Fibroblast of lung (primary cell): ENCODE data around the gene TBC1D21. TPM values are rescaled to one million over a fixed set of nuclear protein-coding genes. Genes with fewer than 3 reads are reported as not detected.

Source experiments
- DNase-seq, 2 donors: peaks; one replicate each; pipeline versions ENCODE4 v3.0.0 to v3.0.0-alpha.2; 2010; ENCODE audit warnings: low read depth in 2 of 2
- H2AFZ ChIP-seq: 2 replicates; pipeline ENCODE4 v1.5.1; 2012; ENCODE audit warnings: low read length, control low read depth, inconsistent platforms
- H3K27ac ChIP-seq: 2 replicates; pipeline ENCODE4 v1.5.1; 2011; ENCODE audit warnings: low read length, control low read depth; ENCODE audit not compliant: insufficient read depth
- H3K27me3 ChIP-seq: 2 replicates; pipeline ENCODE4 v1.5.1; 2011; ENCODE audit warnings: mild to moderate bottlenecking, low read length; ENCODE audit not compliant: control insufficient read depth, insufficient read depth
- H3K36me3 ChIP-seq: 2 replicates; pipeline ENCODE4 v1.5.1; 2011; ENCODE audit warnings: low read length; ENCODE audit not compliant: control insufficient read depth, insufficient read depth
- H3K4me1 ChIP-seq: 2 replicates; pipeline ENCODE4 v1.5.1; 2011; ENCODE audit warnings: low read length; ENCODE audit not compliant: control insufficient read depth, insufficient read depth; ENCODE audit errors: extremely low read depth
- H3K4me2 ChIP-seq: 2 replicates; pipeline ENCODE4 v1.5.1; 2011; ENCODE audit warnings: low read length, control low read depth; ENCODE audit not compliant: insufficient read depth; ENCODE audit errors: extremely low read depth
- H3K4me3 ChIP-seq, 4 experiments: fragments of 200-600 bp in 1 of 4; sonication (generic) in 1 of 4; replicated peaks in 1 of 4; 2 replicates each; pipeline ENCODE4 v1.5.1; 2011 to 2016; ENCODE audit warnings: low read length in 4 of 4, low read depth in 3 of 4, mild to moderate bottlenecking in 3 of 4, control low read depth in 2 of 4, inconsistent platforms in 1 of 4, mixed read lengths in 1 of 4; ENCODE audit not compliant: insufficient read depth in 1 of 4; ENCODE audit errors: control extremely low read depth in 1 of 4
- H3K79me2 ChIP-seq: 2 replicates; pipeline ENCODE4 v1.5.1; 2012; ENCODE audit warnings: mild to moderate bottlenecking, low read length, inconsistent platforms; ENCODE audit not compliant: control insufficient read depth, insufficient read depth
- H3K9ac ChIP-seq: 2 replicates; pipeline ENCODE4 v1.5.1; 2011; ENCODE audit warnings: mild to moderate bottlenecking, low read length, control low read depth; ENCODE audit not compliant: insufficient read depth
- H3K9me3 ChIP-seq: 2 replicates; pipeline ENCODE4 v1.5.1; 2012; ENCODE audit warnings: low read depth, low read length; ENCODE audit not compliant: control insufficient read depth, insufficient read depth
- H4K20me1 ChIP-seq: 2 replicates; pipeline ENCODE4 v1.5.1; 2011; ENCODE audit warnings: low read length; ENCODE audit not compliant: control insufficient read depth, insufficient read depth; ENCODE audit errors: extremely low read depth
- CTCF ChIP-seq, 2 donors: IDR thresholded peaks in 1 of 2; conservative IDR thresholded peaks in 1 of 2; 1 replicate in 1 of 2; 2 replicates in 1 of 2; pipeline ENCODE4 v1.5.1; 2011 to 2012; ENCODE audit warnings: low read length in 2 of 2, control low read depth in 1 of 2, inconsistent platforms in 1 of 2, low read depth in 1 of 2, mild to moderate bottlenecking in 1 of 2
- EZH2 ChIP-seq: IDR thresholded peaks from 2 replicates; pipeline ENCODE4 v1.5.1; 2012; ENCODE audit warnings: low read length, control low read depth, mild to moderate bottlenecking; ENCODE audit errors: missing control alignments
- polyA plus RNA-seq, 2 donors: library from polyadenylated mRNA; depleted of rRNA in 1 of 2; stranded (reverse) in 1 of 2; unstranded in 1 of 2; fragments of >200 nt; gene quantifications; 2 replicates each; pipeline ENCODE4 v1.2.1, GENCODE V29; 2011 to 2012; ENCODE audit warnings: missing spikeins in 1 of 2
- total RNA-seq: library from RNA; depleted of rRNA; stranded (reverse); fragments of >200 nt; gene quantifications from 2 replicates; pipeline ENCODE4 v1.2.1, GENCODE V29; 2014

Gene TBC1D21
- total and polyA plus RNA-seq, 2 donors (not counting 1 experiment from before 2014, with no cell fraction given): not detected

GRCh38 chr15:73888224-73889041, 15.1 kb downstream of the TBC1D21 start:
- no peak for TF ChIP-seq CTCF (conservative IDR thresholded peaks at IDR 0.05 in 1 of 2, IDR thresholded peaks at IDR 0.05 in 1 of 2; ENCODE audit: low read depth in 1 of 2, low read length in 2 of 2)
- TF ChIP-seq EZH2: peak; percentile 11
- Histone ChIP-seq H3K36me3 (no peaks in the 10 kb centered on the region), H3K4me1 (no peaks in the 10 kb centered on the region), H3K4me2 (no peak overlapping the region), H3K9me3 (no peaks in the 10 kb centered on the region), H2AFZ (no peak overlapping the region), H3K4me3 (no peak overlapping the region), H3K27ac (no peak overlapping the region), H3K79me2 (no peaks in the 10 kb centered on the region), H4K20me1 (no peaks in the 10 kb centered on the region), H3K27me3 (peaks cover 12% of the 10 kb centered on the region), H3K9ac (no peak overlapping the region)
- no peak for DNase-seq

- Histone ChIP-seq H3K27me3 (peaks cover 12% of the 10 kb centered on the region), H3K4me3 (no peak overlapping the region), H3K36me3 (no peaks in the 10 kb centered on the region), H2AFZ (no peak overlapping the region), H3K4me2 (no peak overlapping the region), H4K20me1 (no peaks in the 10 kb centered on the region), H3K79me2 (no peaks in the 10 kb centered on the region), H3K9ac (no peak overlapping the region), H3K4me1 (no peaks in the 10 kb centered on the region), H3K27ac (no peak overlapping the region), H3K9me3 (no peaks in the 10 kb centered on the region)
- TF ChIP-seq CTCF (conservative IDR thresholded peaks at IDR 0.05 in 1 of 2, IDR thresholded peaks at IDR 0.05 in 1 of 2; ENCODE audit: low read depth in 1 of 2, low read length in 2 of 2): no peak
- TF ChIP-seq EZH2: no peak
- DNase-seq: no peak
Observed at GRCh38 chr15:73889053-73889761, 15.8 kb downstream of the TBC1D21 start.

- Histone ChIP-seq H3K79me2 (no peaks in the 10 kb centered on the region), H2AFZ (no peak overlapping the region), H3K4me2 (no peak overlapping the region), H3K27ac (no peak overlapping the region), H3K36me3 (no peaks in the 10 kb centered on the region), H3K4me1 (no peaks in the 10 kb centered on the region), H3K4me3 (no peak overlapping the region), H3K9ac (no peak overlapping the region), H4K20me1 (no peaks in the 10 kb centered on the region), H3K27me3 (peaks cover 10% of the 10 kb centered on the region), H3K9me3 (no peaks in the 10 kb centered on the region)
- TF ChIP-seq EZH2: no peak
- no peak for TF ChIP-seq CTCF (conservative IDR thresholded peaks at IDR 0.05 in 1 of 2, IDR thresholded peaks at IDR 0.05 in 1 of 2; ENCODE audit: low read depth in 1 of 2, low read length in 2 of 2)
- no peak for DNase-seq
Observed at GRCh38 chr15:73889762-73890124, 16.4 kb downstream of the TBC1D21 start.
